AG04450 (cell line): ENCODE data around the gene ROBO1. TPM values are rescaled to one million over a fixed set of nuclear protein-coding genes. Genes with fewer than 3 reads are reported as not detected.

Source experiments
- CTCF ChIA-PET: fragments of 300-600, 350-600 bp; formaldehyde crosslinking; extraction: SDS; loops from one replicate; lab custom pipeline; 2022; ENCODE audit warnings: antibody characterized with exemption, inconsistent platforms; lab: Charles Lee
- POLR2A ChIA-PET: fragments of 350-600 bp; formaldehyde crosslinking; extraction: SDS; loops from one replicate; lab custom pipeline; 2021; ENCODE audit warnings: antibody characterized with exemption, inconsistent platforms; lab: Yijun Ruan, JAX
- DNase-seq: peaks from one replicate; pipeline ENCODE4 v3.0.0-alpha.2; 2011; ENCODE audit warnings: low read depth, low spot score
- H3K27ac ChIP-seq: one replicate; pipeline ENCODE4 v1.5.1; 2012; ENCODE audit warnings: low read depth, low read length, control low read depth
- H3K27me3 ChIP-seq: one replicate; pipeline ENCODE4 v1.6.0; 2012; ENCODE audit warnings: low read length; ENCODE audit not compliant: control insufficient read depth, insufficient read depth
- H3K4me3 ChIP-seq: 2 replicates; pipeline ENCODE4 v1.5.1; 2011; ENCODE audit warnings: mild to moderate bottlenecking, low read depth, low read length, control low read depth
- H3K9me3 ChIP-seq: 2 replicates; pipeline ENCODE4 v1.5.1; 2012; ENCODE audit warnings: low read length; ENCODE audit not compliant: control insufficient read depth, insufficient read depth
- CTCF ChIP-seq: IDR thresholded peaks from 2 replicates; pipeline ENCODE4 v1.5.1; 2011; ENCODE audit warnings: low read depth, low read length, control low read depth, inconsistent platforms
- polyA plus RNA-seq: library from polyadenylated mRNA; depleted of rRNA; stranded (reverse); fragments of >200 nt; gene quantifications from 2 replicates; pipeline ENCODE4 v1.2.3, GENCODE V29; 2011

The ROBO1 gene
- polyA plus RNA-seq, 1 experiment: 66.0 TPM

GRCh38 chr3:78825118-78825857, 942.5 kb downstream of the ROBO1 start:
- POLR2A ChIA-PET: interaction anchor here (1.0 kb wide), 1 partner anchor 192 kb away, joined by 3 read pairs; no protein-coding TSS in a partner anchor
- CTCF ChIA-PET: no interaction called here

GRCh38 chr3:78823859-78824258, 943.9 kb downstream of the ROBO1 start:
- DNase-seq: no peak
- POLR2A ChIA-PET: no interaction called here
- no peak overlapping the region for H3K4me3 ChIP-seq
- TF ChIP-seq CTCF: no peak
- CTCF ChIA-PET: no interaction called here
- no peak overlapping the region for H3K27ac ChIP-seq
- no peaks in the 10 kb centered on the region for H3K27me3 ChIP-seq
- H3K9me3 ChIP-seq: no peaks in the 10 kb centered on the region

More at GRCh38 chr3:78825118-78825857, 942.5 kb downstream of the ROBO1 start:
- no peak overlapping the region for H3K4me3 ChIP-seq
- TF ChIP-seq CTCF: no peak
- DNase-seq: no peak
- H3K27ac ChIP-seq: no peak overlapping the region
- H3K27me3 ChIP-seq: no peaks in the 10 kb centered on the region
- no peaks in the 10 kb centered on the region for H3K9me3 ChIP-seq

- ChIA-PET POLR2A (no interaction called here), CTCF (no interaction called here)
- DNase-seq: no peak
- H3K27me3 ChIP-seq: no peaks in the 10 kb centered on the region
- H3K4me3 ChIP-seq: no peak overlapping the region
- no peak overlapping the region for H3K27ac ChIP-seq
- TF ChIP-seq CTCF: no peak
- peaks cover 1% of the 10 kb centered on the region; the same call in 1 of the 2 replicates for H3K9me3 ChIP-seq
These were observed 944.4 kb downstream of the ROBO1 start for GRCh38 chr3:78823434-78823833.

GRCh38 chr3:78822726-78823125, 945.1 kb downstream of the ROBO1 start:
- Histone ChIP-seq H3K27ac (no peak overlapping the region), H3K27me3 (no peaks in the 10 kb centered on the region), H3K4me3 (no peak overlapping the region), H3K9me3 (peaks cover 3% of the 10 kb centered on the region; the same call in 1 of the 2 replicates)
- no peak for DNase-seq
- CTCF ChIA-PET: no interaction called here
- POLR2A ChIA-PET: no interaction called here
- TF ChIP-seq CTCF: no peak

GRCh38 chr3:78820542-78820941, 947.3 kb downstream of the ROBO1 start:
- Histone ChIP-seq H3K27me3 (no peaks in the 10 kb centered on the region), H3K4me3 (no peak overlapping the region), H3K27ac (no peak overlapping the region), H3K9me3 (peaks cover 3% of the 10 kb centered on the region; the same call in 1 of the 2 replicates)
- TF ChIP-seq CTCF: no peak
- ChIA-PET POLR2A (no interaction called here), CTCF (no interaction called here)
- DNase-seq: no peak
